AG04449 (cell line): ENCODE results near the gene FKBP1A.
A peak's percentile ranks its signal among the peaks of the same experiment; 100 is the strongest.

Experiments used
- CTCF ChIA-PET: fragments of 350-600 bp; formaldehyde crosslinking; extraction: SDS; loops from one replicate; lab custom pipeline; 2021; ENCODE audit warnings: antibody characterized with exemption; lab: Yijun Ruan, JAX
- POLR2A ChIA-PET: fragments of 400-600, 350-600 bp; formaldehyde crosslinking; extraction: SDS; loops from one replicate; lab custom pipeline; 2020; ENCODE audit warnings: antibody characterized with exemption, inconsistent platforms; lab: Yijun Ruan, JAX
- DNase-seq: peaks from one replicate; pipeline ENCODE4 v3.0.0-alpha.2; 2010; ENCODE audit warnings: low read depth, low spot score
- H3K4me3 ChIP-seq: 2 replicates; pipeline ENCODE4 v1.5.1; 2011; ENCODE audit warnings: low read depth, mild to moderate bottlenecking, control low read depth, low read length
- TF ChIP-seq, protein P1 (sequence below): IDR thresholded peaks from one replicate; pipeline ENCODE4 v1.5.1; 2011; ENCODE audit warnings: mild to moderate bottlenecking, moderate library complexity, low read length, control low read depth, inconsistent platforms; ENCODE audit not compliant: insufficient read depth; ENCODE audit errors: missing control alignments

The FKBP1A gene

DNA sequence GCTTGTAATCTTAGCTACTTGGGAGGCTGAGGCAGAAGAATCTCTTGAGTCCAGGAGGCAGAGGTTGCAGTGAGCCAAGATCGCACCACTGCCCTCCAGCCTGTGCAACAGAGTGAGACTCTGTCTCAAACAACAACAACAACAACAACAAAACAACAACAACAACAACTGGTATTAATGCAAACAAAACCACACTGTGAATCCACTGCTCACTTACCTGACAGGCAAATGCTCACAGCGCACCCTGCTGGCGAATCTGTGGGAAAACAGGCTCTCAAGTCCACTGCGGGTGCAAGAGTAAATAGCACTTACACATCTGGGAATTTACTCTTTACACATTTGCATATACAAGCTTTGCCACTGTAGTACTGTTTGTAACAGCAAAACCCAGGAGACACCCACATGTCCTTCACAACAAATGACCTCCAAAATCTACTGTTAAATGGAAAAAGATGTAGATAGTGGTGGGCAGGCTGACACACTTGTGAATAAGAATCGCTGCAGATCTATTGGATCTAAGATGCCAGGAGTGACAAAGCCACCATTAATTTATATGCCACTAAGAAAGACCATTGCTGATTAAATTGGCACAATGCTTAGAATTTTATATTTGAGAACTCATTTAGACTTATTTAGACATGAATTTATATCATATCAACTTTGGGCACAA is 44.5 kb upstream of the FKBP1A start:
- ChIA-PET POLR2A (no interaction called here), CTCF (interaction anchor here (0.6 to 8.2 kb wide), 31 partner anchors 13 to 260 kb away, joined by 3 to 178 read pairs (median 6); partner anchors contain the start of genes NSFL1C and SDCBP2)
- TF ChIP-seq, protein P1, sequence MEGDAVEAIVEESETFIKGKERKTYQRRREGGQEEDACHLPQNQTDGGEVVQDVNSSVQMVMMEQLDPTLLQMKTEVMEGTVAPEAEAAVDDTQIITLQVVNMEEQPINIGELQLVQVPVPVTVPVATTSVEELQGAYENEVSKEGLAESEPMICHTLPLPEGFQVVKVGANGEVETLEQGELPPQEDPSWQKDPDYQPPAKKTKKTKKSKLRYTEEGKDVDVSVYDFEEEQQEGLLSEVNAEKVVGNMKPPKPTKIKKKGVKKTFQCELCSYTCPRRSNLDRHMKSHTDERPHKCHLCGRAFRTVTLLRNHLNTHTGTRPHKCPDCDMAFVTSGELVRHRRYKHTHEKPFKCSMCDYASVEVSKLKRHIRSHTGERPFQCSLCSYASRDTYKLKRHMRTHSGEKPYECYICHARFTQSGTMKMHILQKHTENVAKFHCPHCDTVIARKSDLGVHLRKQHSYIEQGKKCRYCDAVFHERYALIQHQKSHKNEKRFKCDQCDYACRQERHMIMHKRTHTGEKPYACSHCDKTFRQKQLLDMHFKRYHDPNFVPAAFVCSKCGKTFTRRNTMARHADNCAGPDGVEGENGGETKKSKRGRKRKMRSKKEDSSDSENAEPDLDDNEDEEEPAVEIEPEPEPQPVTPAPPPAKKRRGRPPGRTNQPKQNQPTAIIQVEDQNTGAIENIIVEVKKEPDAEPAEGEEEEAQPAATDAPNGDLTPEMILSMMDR: peak; percentile 84
- DNase-seq: peak; percentile 38
- no peak overlapping the region for H3K4me3 ChIP-seq

DNA sequence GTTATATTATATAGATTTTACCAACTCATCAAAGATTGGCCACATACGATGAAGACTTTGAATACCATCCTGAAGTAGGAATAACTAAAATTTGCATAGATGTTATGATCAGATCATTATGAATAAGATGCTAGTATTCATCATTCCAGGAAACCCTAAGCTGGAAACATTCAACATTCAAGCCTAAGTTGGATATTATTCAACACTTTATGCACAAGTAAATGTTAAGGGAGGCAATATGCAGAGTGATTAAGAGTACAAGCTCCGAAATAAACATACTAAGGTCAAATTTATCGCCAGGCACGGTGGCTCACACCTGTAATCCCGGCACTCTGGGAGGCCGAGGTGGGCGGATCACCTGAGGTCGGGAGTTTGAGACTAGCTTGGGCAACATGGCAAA is 43.4 kb upstream of the FKBP1A start:
- DNase-seq: no peak
- CTCF ChIA-PET: interaction anchor here (0.7 to 8.2 kb wide), 18 partner anchors 8 to 226 kb away, joined by 3 to 178 read pairs (median 16); partner anchors contain the start of genes NSFL1C and SDCBP2
- POLR2A ChIA-PET: no interaction called here
- TF ChIP-seq, protein P1: no peak
- no peak overlapping the region for H3K4me3 ChIP-seq

DNA sequence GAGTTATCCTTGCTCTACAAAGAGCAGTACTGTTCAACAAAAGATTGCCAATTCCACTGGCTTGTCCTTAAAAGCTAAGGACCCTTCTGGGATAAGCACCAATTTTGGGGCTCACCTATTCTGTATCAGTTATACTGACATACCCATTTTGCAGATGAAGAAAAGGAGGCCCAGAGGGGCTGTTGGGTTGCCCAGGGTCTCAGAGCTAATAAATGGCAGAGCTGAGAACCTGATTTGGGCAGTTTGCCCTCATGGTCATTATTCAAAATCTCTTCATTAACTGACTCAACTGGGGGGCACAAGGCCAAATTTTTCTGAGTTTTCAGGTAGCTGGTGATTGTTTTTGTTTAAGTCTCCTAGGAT is 42.5 kb upstream of the FKBP1A start:
- DNase-seq: no peak
- POLR2A ChIA-PET: interaction anchor here (0.7 kb wide), 1 partner anchor 108 kb away, joined by 6 read pairs; no protein-coding TSS in a partner anchor
- H3K4me3 ChIP-seq: no peak overlapping the region
- TF ChIP-seq, protein P1: no peak
- CTCF ChIA-PET: interaction anchor here (0.6 to 8.2 kb wide), 15 partner anchors 9 to 225 kb away, joined by 3 to 178 read pairs (median 23); partner anchors contain the start of gene NSFL1C

DNA sequence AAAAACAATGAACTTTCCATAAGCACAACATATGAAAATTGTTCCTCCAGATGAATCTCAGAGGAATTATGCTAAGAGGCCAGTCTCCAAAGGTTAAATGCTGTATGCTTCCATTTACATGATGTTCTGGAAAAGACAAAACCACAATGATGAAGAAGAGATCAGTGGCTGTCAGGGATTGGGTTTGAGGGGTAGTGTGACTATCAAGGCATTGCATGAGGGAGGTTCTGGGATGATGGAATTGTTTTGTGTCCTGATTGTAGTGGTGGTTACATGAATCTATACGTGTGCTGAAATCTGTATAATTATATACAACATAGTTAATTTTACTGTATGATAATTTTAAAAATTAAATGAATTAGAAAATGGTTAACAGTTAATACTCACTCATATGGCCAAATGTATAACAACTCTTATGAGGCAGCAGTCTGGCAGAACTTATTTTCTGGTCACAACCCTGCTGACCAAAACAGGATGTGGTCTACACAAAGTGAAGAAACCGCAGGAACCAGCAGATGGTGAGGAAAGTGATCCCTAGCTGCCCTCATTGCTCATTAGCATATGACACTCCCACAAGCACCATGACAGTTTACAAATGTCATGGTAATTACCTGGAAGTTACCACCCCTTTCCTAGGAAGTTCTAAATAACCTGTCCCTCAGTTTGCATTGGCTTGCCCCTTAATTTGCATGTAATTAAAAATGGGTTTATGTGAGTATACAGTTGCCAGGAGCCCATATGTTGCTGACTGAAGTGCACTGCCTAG is 41.9 kb upstream of the FKBP1A start:
- H3K4me3 ChIP-seq: no peak overlapping the region
- ChIA-PET CTCF (interaction anchor here (0.6 to 8.2 kb wide), 15 partner anchors 11 to 225 kb away, joined by 3 to 178 read pairs (median 23); partner anchors contain the start of gene NSFL1C), POLR2A (interaction anchor here (0.7 kb wide), 1 partner anchor 108 kb away, joined by 6 read pairs; no protein-coding TSS in a partner anchor)
- TF ChIP-seq, protein P1: no peak
- DNase-seq: peak; percentile 36

DNA sequence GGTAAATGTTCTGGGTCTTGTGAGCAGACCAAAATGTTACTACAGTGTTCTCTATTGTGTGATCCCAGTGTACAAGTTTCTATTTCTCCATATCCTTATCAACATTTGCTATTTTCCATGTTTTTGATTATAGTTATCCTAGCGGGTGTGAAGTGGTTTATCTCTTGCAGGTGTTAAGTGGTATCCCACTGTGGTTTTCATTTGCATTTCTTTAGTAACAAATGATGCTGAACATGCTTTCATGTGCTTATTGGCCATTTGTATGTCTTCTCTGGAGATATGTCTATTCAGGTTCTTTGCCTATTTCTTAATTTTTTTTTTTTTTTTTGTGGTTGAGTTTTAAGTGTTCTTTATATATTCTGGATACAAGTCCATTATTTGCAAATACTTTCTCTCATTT is 38.3 kb upstream of the FKBP1A start:
- no peak for DNase-seq
- TF ChIP-seq, protein P1: no peak
- ChIA-PET POLR2A (no interaction called here), CTCF (interaction anchor here (1.0 to 1.2 kb wide), 2 partner anchors 9 to 39 kb away, joined by 3 read pairs; no protein-coding TSS in a partner anchor)
- H3K4me3 ChIP-seq: no peak overlapping the region
